Mesenchymal stem cell (in vitro differentiated cells and primary cell): ENCODE results near the gene FCHO1.
"Not testable (repeated sequence)": the region's sequence is repeated elsewhere in the genome, so short reads cannot be mapped to it uniquely, and the experiment has no call there.

Source experiments
- DNase-seq: peaks from one replicate; pipeline ENCODE4 v3.0.0-alpha.2; 2013
- H2AFZ ChIP-seq: one replicate; pipeline ENCODE4 v1.6.1; 2013; ENCODE audit warnings: low read depth, mild to moderate bottlenecking, control low read depth, inconsistent platforms, low read length, moderate library complexity
- H2AK5ac ChIP-seq: 2 replicates; pipeline ENCODE4 v1.6.1; 2013; ENCODE audit warnings: low read length, moderate library complexity, mild to moderate bottlenecking, inconsistent platforms; ENCODE audit not compliant: severe bottlenecking
- H2BK120ac ChIP-seq: one replicate; pipeline ENCODE4 v1.6.1; 2013; ENCODE audit warnings: low read depth, mild to moderate bottlenecking, inconsistent platforms, low read length, moderate library complexity
- H2BK12ac ChIP-seq, 2 experiments: one replicate each; pipeline ENCODE4 v1.6.1; 2013; ENCODE audit warnings: inconsistent platforms in 2 of 2, low read length in 2 of 2, mild to moderate bottlenecking in 2 of 2, moderate library complexity in 2 of 2, control low read depth in 1 of 2
- H2BK15ac ChIP-seq: one replicate; pipeline ENCODE4 v1.6.1; 2013; ENCODE audit warnings: mild to moderate bottlenecking, low read depth, inconsistent platforms; ENCODE audit not compliant: poor library complexity, severe bottlenecking
- H2BK5ac ChIP-seq: 2 replicates; pipeline ENCODE4 v1.6.1; 2013; ENCODE audit warnings: low read depth, mild to moderate bottlenecking, low read length, control low read depth, inconsistent platforms; ENCODE audit not compliant: poor library complexity, severe bottlenecking
- H3K14ac ChIP-seq, 2 experiments: one replicate each; pipeline ENCODE4 v1.6.1; 2013; ENCODE audit warnings: inconsistent platforms in 2 of 2, low read length in 2 of 2, control low read depth in 1 of 2, mild to moderate bottlenecking in 1 of 2, moderate library complexity in 1 of 2
- H3K18ac ChIP-seq, 2 experiments: one replicate each; pipeline ENCODE4 v1.6.1; 2013; ENCODE audit warnings: inconsistent platforms in 2 of 2, low read length in 2 of 2, control low read depth in 1 of 2, low read depth in 1 of 2, mild to moderate bottlenecking in 1 of 2
- H3K23ac ChIP-seq, 2 experiments: one replicate each; pipeline ENCODE4 v1.6.1; 2013; ENCODE audit warnings: inconsistent platforms in 2 of 2, low read length in 2 of 2, mild to moderate bottlenecking in 2 of 2, moderate library complexity in 2 of 2, control low read depth in 1 of 2
- H3K27ac ChIP-seq: 2 replicates; pipeline ENCODE4 v1.5.1; 2013; ENCODE audit warnings: mild to moderate bottlenecking, moderate library complexity, low read length, control low read depth, inconsistent platforms; ENCODE audit not compliant: poor library complexity, severe bottlenecking
- H3K27me3 ChIP-seq, 2 experiments: 2 replicates each; pipeline versions ENCODE4 v1.6.1 to v1.7.0; 2013; ENCODE audit warnings: low read length in 2 of 2, mild to moderate bottlenecking in 2 of 2, moderate library complexity in 2 of 2, control low read depth in 1 of 2, inconsistent platforms in 1 of 2; ENCODE audit not compliant: control insufficient read depth in 1 of 2, insufficient read depth in 1 of 2
- H3K36me3 ChIP-seq, 2 experiments: 2 replicates each; pipeline versions ENCODE4 v1.6.1 to v1.7.0; 2013; ENCODE audit warnings: low read length in 2 of 2, control low read depth in 1 of 2, inconsistent platforms in 1 of 2, low read depth in 1 of 2, mild to moderate bottlenecking in 1 of 2; ENCODE audit not compliant: insufficient read depth in 2 of 2, control insufficient read depth in 1 of 2
- H3K4ac ChIP-seq, 2 experiments: one replicate each; pipeline ENCODE4 v1.6.1; 2013; ENCODE audit warnings: inconsistent platforms in 2 of 2, low read length in 2 of 2, mild to moderate bottlenecking in 2 of 2, moderate library complexity in 2 of 2, control low read depth in 1 of 2, low read depth in 1 of 2
- H3K4me1 ChIP-seq: 2 replicates; pipeline ENCODE4 v1.6.1; 2013; ENCODE audit warnings: low read depth, low read length, control low read depth; ENCODE audit not compliant: control insufficient read depth, insufficient read depth
- H3K4me2 ChIP-seq: 2 replicates; pipeline ENCODE4 v1.6.1; 2013; ENCODE audit warnings: low read length, mild to moderate bottlenecking, inconsistent platforms; ENCODE audit not compliant: poor library complexity, severe bottlenecking
- H3K4me3 ChIP-seq, 2 experiments: 2 replicates each; pipeline versions ENCODE4 v1.5.1 to v1.7.0; 2013; ENCODE audit warnings: low read length in 2 of 2, mild to moderate bottlenecking in 2 of 2, control low read depth in 1 of 2, low read depth in 1 of 2; ENCODE audit not compliant: insufficient read depth in 1 of 2
- H3K79me1 ChIP-seq: replicated peaks from 2 replicates; pipeline ENCODE4 v1.6.1; 2013; ENCODE audit warnings: mild to moderate bottlenecking, control low read depth, low read length, inconsistent platforms; ENCODE audit not compliant: poor library complexity, severe bottlenecking
- H3K9ac ChIP-seq: 2 replicates; pipeline ENCODE4 v1.7.0; 2013; ENCODE audit warnings: mild to moderate bottlenecking, low read length, moderate library complexity
- H3K9me3 ChIP-seq: 2 replicates; pipeline ENCODE4 v1.7.0; 2013; ENCODE audit warnings: mild to moderate bottlenecking, low read length; ENCODE audit not compliant: control insufficient read depth
- H4K8ac ChIP-seq: one replicate; pipeline ENCODE4 v1.6.1; 2013; ENCODE audit warnings: inconsistent platforms, mild to moderate bottlenecking, low read length, moderate library complexity
- H4K91ac ChIP-seq: one replicate; pipeline ENCODE4 v1.6.1; 2013; ENCODE audit warnings: mild to moderate bottlenecking, low read length, inconsistent platforms
- WGBS: methylation state at CpG from one replicate; pipeline ENCODE4 v1.1.7; 2013; ENCODE audit warnings: mixed read lengths; 5-methylcytosine and 5-hydroxymethylcytosine counted together

The FCHO1 gene

DNA sequence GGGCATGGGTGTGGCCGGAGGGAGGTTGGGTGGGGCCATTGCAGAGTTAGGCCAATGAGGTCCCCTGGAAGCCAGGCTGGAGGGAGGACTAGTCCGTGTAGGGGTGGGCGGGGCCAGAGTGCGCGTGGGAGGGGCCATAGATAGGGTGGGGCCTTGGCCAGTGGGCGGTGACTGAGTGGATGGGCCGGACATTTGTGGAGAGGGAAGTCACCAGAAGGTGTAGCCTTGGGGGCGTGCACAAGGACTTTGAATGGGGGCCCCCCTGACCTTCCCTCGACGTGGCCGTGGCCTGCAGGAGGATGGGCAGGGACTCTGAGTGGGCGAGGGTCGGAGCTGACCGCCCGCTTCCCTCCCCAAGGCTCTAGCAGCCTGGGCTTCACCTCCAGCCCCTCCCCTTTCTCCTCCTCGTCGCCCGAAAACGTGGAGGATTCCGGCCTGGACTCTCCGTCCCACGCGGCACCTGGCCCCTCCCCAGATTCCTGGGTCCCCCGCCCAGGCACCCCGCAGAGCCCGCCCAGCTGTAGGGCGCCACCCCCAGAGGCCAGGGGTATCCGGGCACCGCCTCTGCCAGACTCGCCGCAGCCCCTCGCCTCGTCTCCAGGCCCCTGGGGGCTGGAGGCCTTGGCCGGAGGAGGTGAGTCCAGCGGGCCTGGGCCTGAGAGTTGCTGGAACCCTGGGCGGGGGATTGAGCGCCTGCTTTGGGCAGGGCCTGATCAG lies 27.1 kb downstream of the FCHO1 start:
- H2AFZ ChIP-seq, result peak overlapping the region; percentile 62
- no peaks in the 10 kb centered on the region for H3K36me3 ChIP-seq
- no peak overlapping the region for H3K23ac ChIP-seq
- no peak overlapping the region for H2BK120ac ChIP-seq
- H3K14ac ChIP-seq, result no peak overlapping the region
- peak overlapping the region in 1 of 2 experiments; percentile 70 for H3K4me3 ChIP-seq
- peak overlapping the region; percentile 40 for H3K9ac ChIP-seq
- no peak overlapping the region for H4K91ac ChIP-seq
- H2BK5ac ChIP-seq, result no peak overlapping the region
- H3K18ac ChIP-seq, result peak overlapping the region in 1 of 2 experiments; percentile 71
- 8% methylated on average over 30 of the region's 37 CpGs for WGBS
- DNase-seq, result peak; percentile 56
- H2BK15ac ChIP-seq, result no peak overlapping the region
- no peak overlapping the region for H3K4ac ChIP-seq
- peaks cover 10% of the 10 kb centered on the region for H3K4me1 ChIP-seq
- no peak overlapping the region for H3K27ac ChIP-seq
- no peaks in the 10 kb centered on the region for H3K79me1 ChIP-seq
- no peak overlapping the region for H2AK5ac ChIP-seq
- H3K9me3 ChIP-seq, result no peaks in the 10 kb centered on the region
- peaks cover 3 to 31% of the 10 kb centered on the region in 2 experiments for H3K27me3 ChIP-seq
- H3K4me2 ChIP-seq, result peak overlapping the region; percentile 17
- peak overlapping the region; percentile 32 for H4K8ac ChIP-seq
- no peak overlapping the region for H2BK12ac ChIP-seq

DNA sequence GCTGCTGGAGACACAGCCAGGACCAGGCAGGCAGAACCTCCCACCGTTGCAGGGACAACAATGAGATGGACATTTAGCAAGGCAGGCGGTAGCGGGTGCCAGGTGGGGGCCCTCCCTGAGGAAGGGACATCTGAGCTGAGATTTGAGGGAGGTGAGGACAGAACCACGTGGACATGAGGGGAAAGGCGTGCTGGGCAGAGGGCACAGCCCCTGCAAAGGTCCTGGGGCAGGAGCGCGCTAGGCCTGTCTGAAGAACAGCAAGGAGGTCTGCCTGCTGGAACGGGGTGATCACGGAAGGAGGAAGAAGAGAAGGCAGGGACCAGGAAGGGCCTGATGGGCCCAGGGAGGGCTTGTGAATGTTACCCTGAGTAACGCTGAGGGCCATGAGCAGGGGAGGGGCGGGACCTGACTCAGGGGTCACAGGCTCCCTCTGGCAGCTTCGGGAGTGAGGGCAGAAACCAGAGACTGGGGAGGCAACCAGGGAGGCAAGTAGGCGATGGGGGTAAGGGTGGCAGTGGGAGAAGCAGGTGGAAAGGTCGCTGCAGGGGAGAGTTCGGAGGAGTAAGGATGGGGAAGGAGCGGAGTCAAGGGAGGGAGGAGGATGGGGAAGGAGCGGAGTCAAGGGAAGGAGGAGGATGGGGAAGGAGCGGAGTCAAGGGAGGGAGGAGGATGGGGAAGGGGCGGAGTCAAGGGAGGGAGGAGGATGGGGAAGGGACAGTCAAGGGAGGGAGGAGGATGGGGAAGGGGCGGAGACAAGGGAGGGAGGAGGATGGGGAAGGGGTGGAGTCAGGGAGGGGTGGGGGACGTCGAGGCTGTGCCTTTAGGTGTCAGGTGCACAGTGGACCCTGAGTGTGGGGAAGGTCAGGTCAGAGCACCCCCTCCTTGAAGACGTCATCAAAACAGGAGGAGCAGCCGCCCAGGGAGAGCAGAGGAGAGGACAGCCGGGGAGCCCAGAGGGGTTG lies 28.0 kb downstream of the FCHO1 start:
- Histone ChIP-seq H4K91ac (no peak overlapping the region), H3K27me3 (peaks cover 3 to 28% of the 10 kb centered on the region in 2 experiments), H3K4me1 (peaks cover 10% of the 10 kb centered on the region), H2BK12ac (peak overlapping the region in 1 of 2 experiments; percentile 8), H3K23ac (no peak overlapping the region), H2AK5ac (no peak overlapping the region), H3K4me3 (peak overlapping the region in 1 of 2 experiments; percentile 70), H3K27ac (no peak overlapping the region), H3K36me3 (no peaks in the 10 kb centered on the region), H4K8ac (no peak overlapping the region), H3K18ac (peak overlapping the region in 1 of 2 experiments; percentile 1), H2AFZ (peak overlapping the region; percentile 3), H3K9ac (peak overlapping the region; percentile 40), H2BK15ac (no peak overlapping the region), H3K9me3 (no peaks in the 10 kb centered on the region), H3K79me1 (no peaks in the 10 kb centered on the region), H3K14ac (no peak overlapping the region), H3K4ac (no peak overlapping the region), H2BK5ac (no peak overlapping the region), H2BK120ac (no peak overlapping the region), H3K4me2 (no peak overlapping the region)
- DNase-seq, result peak; percentile 63
- 14% methylated on average over 25 of the region's 25 CpGs for WGBS

DNA sequence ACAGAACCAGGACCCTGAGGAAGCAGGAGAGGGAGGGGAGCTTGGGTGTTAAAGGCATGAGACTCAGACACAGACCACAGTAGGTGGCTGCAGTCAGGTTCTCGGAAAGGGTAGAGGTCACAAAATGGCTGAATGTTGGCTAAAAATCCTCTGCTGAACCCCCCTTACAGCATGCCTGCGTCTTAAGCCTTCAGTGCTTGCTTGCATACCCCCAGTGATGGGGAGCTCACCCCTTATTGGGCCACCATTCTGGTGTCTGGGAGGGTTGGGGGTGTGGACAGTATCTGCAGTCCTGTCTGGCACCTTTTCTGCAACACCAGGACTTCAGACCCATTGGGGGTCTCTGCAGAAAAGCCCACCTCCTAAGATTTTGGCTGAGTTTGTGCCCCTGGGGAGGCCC lies 29.5 kb downstream of the FCHO1 start:
- H4K91ac ChIP-seq, result no peak overlapping the region
- H2BK120ac ChIP-seq, result no peak overlapping the region
- no peak overlapping the region for H3K4ac ChIP-seq
- WGBS, result 95% methylated on average over 2 of the region's 2 CpGs
- peaks cover 10% of the 10 kb centered on the region for H3K4me1 ChIP-seq
- H3K9ac ChIP-seq, result no peak overlapping the region
- no peak overlapping the region for H2BK5ac ChIP-seq
- no peaks in the 10 kb centered on the region for H3K9me3 ChIP-seq
- peaks cover 0 to 21% of the 10 kb centered on the region in 2 experiments for H3K27me3 ChIP-seq
- DNase-seq, result no peak
- no peak overlapping the region for H3K4me3 ChIP-seq
- no peaks in the 10 kb centered on the region for H3K79me1 ChIP-seq
- H4K8ac ChIP-seq, result no peak overlapping the region
- no peak overlapping the region for H3K18ac ChIP-seq
- no peak overlapping the region for H3K23ac ChIP-seq
- H2BK12ac ChIP-seq, result no peak overlapping the region
- no peaks in the 10 kb centered on the region for H3K36me3 ChIP-seq
- no peak overlapping the region for H3K27ac ChIP-seq
- H2BK15ac ChIP-seq, result peak overlapping the region; percentile 78
- H3K14ac ChIP-seq, result no peak overlapping the region
- no peak overlapping the region for H3K4me2 ChIP-seq
- no peak overlapping the region for H2AFZ ChIP-seq
- no peak overlapping the region for H2AK5ac ChIP-seq

DNA sequence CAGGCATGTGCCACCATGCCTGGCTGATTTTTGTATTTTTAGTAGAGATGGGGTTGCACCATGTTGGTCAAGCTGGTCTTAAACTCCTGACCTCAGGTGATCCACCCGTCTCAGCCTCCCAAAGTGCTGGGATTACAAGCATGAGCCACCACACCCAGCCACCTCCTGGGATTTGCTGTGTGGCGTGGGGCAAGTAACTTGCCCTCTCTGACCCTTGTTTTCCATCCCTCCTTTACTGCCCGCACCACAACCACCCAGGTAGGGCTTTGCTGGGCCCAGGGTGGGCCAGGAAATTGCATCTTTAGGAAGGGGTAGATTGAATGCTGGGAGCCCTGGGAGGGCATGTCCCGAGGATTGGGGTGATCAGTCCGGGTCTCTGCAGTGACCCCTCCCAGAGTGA lies 32.4 kb downstream of the FCHO1 start:
- H2BK12ac ChIP-seq, result not testable (repeated sequence)

More for the DNA sequence above, 32.4 kb downstream of the FCHO1 start:
- not testable (repeated sequence) for H3K4me1 ChIP-seq, H3K4me3 ChIP-seq, H3K4ac ChIP-seq, H4K91ac ChIP-seq, H3K14ac ChIP-seq, H2BK15ac ChIP-seq, H3K4me2 ChIP-seq, H2BK5ac ChIP-seq, H2AFZ ChIP-seq, H2AK5ac ChIP-seq, H3K9me3 ChIP-seq, H3K18ac ChIP-seq, H3K79me1 ChIP-seq, H3K27ac ChIP-seq, H3K36me3 ChIP-seq, DNase-seq, H3K23ac ChIP-seq, H2BK120ac ChIP-seq
- H3K27me3 ChIP-seq, result peaks cover 1 to 15% of the 10 kb centered on the region in 2 experiments
- peak overlapping the region; percentile 51 for H3K9ac ChIP-seq
- WGBS, result 61% methylated on average over 2 of the region's 5 CpGs
- H4K8ac ChIP-seq, result peak overlapping the region; percentile 72
